Erythroblast (primary cell): Measurements from ENCODE around the gene PPM1M.

Source experiments
- GATA1 ChIP-seq: IDR thresholded peaks from 2 replicates; pipeline ENCODE4 v1.6.1; 2011; ENCODE audit warnings: low read depth, mild to moderate bottlenecking, control low read depth, low read length, moderate library complexity
- POLR2A ChIP-seq: IDR thresholded peaks from 2 replicates; pipeline ENCODE4 v1.6.1; 2011; ENCODE audit warnings: mild to moderate bottlenecking, low read length

GRCh38 chr3:52234516-52235447 is 10.8 kb upstream of the PPM1M start:
- TF ChIP-seq POLR2A: no peak
- TF ChIP-seq GATA1: no peak
